Chondrocyte (in vitro differentiated cells): ENCODE results near the gene PRPF40A. TPM values are rescaled to one million over a fixed set of nuclear protein-coding genes. Genes with fewer than 3 reads are reported as not detected.
"Not testable (repeated sequence)": the region's sequence is repeated elsewhere in the genome, so short reads cannot be mapped to it uniquely, and the experiment has no call there.

Experiments
- DNase-seq: peaks from one replicate; pipeline ENCODE4 v3.0.0; 2021; ENCODE audit warnings: mixed read lengths, low spot score
- H3K27ac Mint-ChIP-seq: one replicate; pipeline ENCODE4 v1.8.0; 2021; ENCODE audit warnings: mild to moderate bottlenecking, moderate library complexity, mixed read lengths; ENCODE audit not compliant: unreplicated experiment
- H3K27me3 Mint-ChIP-seq: 2 replicates; pipeline ENCODE4 v1.8.0; 2021; ENCODE audit warnings: low read depth, mixed read lengths
- H3K36me3 Mint-ChIP-seq: 2 replicates; pipeline ENCODE4 v1.8.0; 2021; ENCODE audit warnings: low read depth, mixed read lengths
- H3K4me1 Mint-ChIP-seq: 2 replicates; pipeline ENCODE4 v1.8.0; 2021; ENCODE audit warnings: low read depth, mild to moderate bottlenecking, mixed read lengths
- H3K4me3 Mint-ChIP-seq: one replicate; pipeline ENCODE4 v1.8.0; 2021; ENCODE audit warnings: mild to moderate bottlenecking, moderate library complexity, mixed read lengths; ENCODE audit not compliant: unreplicated experiment
- H3K9me3 Mint-ChIP-seq: 2 replicates; pipeline ENCODE4 v1.8.0; 2021; ENCODE audit warnings: low read depth, mixed read lengths
- CTCF ChIP-seq: fragments of 200-600 bp; sonication (generic); IDR thresholded peaks from 2 replicates; pipeline ENCODE4 v1.5.0; 2021; ENCODE audit warnings: antibody characterized with exemption, mild to moderate bottlenecking, moderate library complexity
- total RNA-seq: library from RNA; stranded (reverse); gene quantifications from 3 replicates; pipeline ENCODE4 v1.2.1, GENCODE V29; 2021

PRPF40A gene
- total RNA-seq, 1 donor from 2014 or later = 67.6 TPM

- Mint-ChIP-seq H3K9me3 (no peaks in the 10 kb centered on the region), H3K27ac (no peak overlapping the region), H3K36me3 (peaks cover 2% of the 10 kb centered on the region), H3K27me3 (no peaks in the 10 kb centered on the region), H3K4me1 (peaks cover 33% of the 10 kb centered on the region), H3K4me3 (no peak overlapping the region)
- no peak for TF ChIP-seq CTCF
- DNase-seq = no peak
Observed at GRCh38 chr2:152723918-152724317, 6.7 kb upstream of the PRPF40A start.

- H3K4me1 Mint-ChIP-seq = peaks cover 33% of the 10 kb centered on the region
Observed at GRCh38 chr2:152722639-152723038, 5.4 kb upstream of the PRPF40A start.

GRCh38 chr2:152720794-152721193 is 3.5 kb upstream of the PRPF40A start:
- Mint-ChIP-seq H3K27me3 (no peaks in the 10 kb centered on the region), H3K27ac (no peak overlapping the region), H3K9me3 (no peaks in the 10 kb centered on the region), H3K36me3 (peaks cover 5% of the 10 kb centered on the region), H3K4me3 (no peak overlapping the region), H3K4me1 (peaks cover 43% of the 10 kb centered on the region)
- no peak for TF ChIP-seq CTCF
- DNase-seq = no peak

More at GRCh38 chr2:152722639-152723038, 5.4 kb upstream of the PRPF40A start:
- DNase-seq, H3K27ac Mint-ChIP-seq, H3K27me3 Mint-ChIP-seq, H3K36me3 Mint-ChIP-seq, H3K4me3 Mint-ChIP-seq, H3K9me3 Mint-ChIP-seq: not testable (repeated sequence)

- Mint-ChIP-seq H3K4me3 (peak overlapping the region; percentile 100), H3K27me3 (no peaks in the 10 kb centered on the region), H3K27ac (peak overlapping the region; percentile 98), H3K4me1 (peaks cover 46% of the 10 kb centered on the region), H3K36me3 (peaks cover 9% of the 10 kb centered on the region), H3K9me3 (no peaks in the 10 kb centered on the region)
- DNase-seq = no peak
- no peak for TF ChIP-seq CTCF
Observed at GRCh38 chr2:152718909-152719645, 1.8 kb upstream of the PRPF40A start.

GRCh38 chr2:152718076-152718908 is 1.0 kb upstream of the PRPF40A start, which contains the start of gene ARL6IP6:
TSS of gene ARL6IP6 (plus strand) at chr2:152718620. CDS start at chr2:152718625, 5 bp downstream.
- Mint-ChIP-seq H3K36me3 (peaks cover 9% of the 10 kb centered on the region), H3K4me1 (peaks cover 53% of the 10 kb centered on the region), H3K27ac (peak within 1 kb of the TSS; percentile 98), H3K9me3 (no peaks in the 10 kb centered on the region), H3K27me3 (no peaks in the 10 kb centered on the region), H3K4me3 (peak within 1 kb of the TSS; percentile 100)
- no peak for TF ChIP-seq CTCF
- peak; percentile 97 for DNase-seq
